ENCODE results near the gene PID1. TPM values are rescaled to one million over a fixed set of nuclear protein-coding genes. Genes with fewer than 3 reads are reported as not detected.

The PID1 gene
- total RNA-seq, 4 donors from 2014 or later, result 33.1 to 48.6 (median 39.7) TPM

DNA sequence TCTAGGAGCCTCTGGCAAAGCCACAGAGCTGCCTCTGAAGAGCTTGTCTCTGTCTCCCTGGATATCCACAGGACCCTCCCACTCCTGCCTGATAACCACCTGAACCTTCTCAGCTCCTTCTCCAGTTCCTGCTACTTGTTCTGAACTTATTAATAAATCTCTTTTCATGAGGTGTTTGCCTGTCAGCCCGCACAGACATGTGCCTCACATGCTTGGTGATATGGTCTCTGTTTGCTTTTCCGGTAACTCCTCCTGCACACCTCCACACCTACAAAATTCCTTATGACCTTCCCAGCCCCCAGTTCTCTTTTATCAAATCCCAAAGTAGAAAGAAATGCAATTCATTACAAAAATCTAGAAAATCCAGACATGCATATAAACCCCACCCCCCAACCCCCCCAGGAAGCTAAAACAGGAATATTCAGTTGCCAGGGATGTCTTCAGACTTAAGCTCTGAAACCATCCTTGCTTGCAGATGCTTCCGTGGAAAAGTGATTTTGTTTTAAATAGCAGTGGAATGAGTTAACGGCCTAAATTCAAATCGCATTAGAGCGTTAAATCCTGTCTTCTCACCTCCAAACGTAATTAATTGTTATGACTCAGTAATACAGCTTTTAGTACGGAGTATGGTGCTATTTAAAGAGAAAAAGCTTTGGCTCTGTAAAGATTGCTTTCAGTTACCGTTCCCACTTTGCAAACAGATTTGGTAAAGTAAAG is 2.1 kb upstream of the PID1 start:
- DNase-seq (ENCODE audit: low spot score in 2 of 2), result no peak
- Histone ChIP-seq H3K27ac (no peak overlapping the region), H3K27me3 (peaks cover 0 to 4% of the 10 kb centered on the region in 2 donors), H3K36me3 (no peaks in the 10 kb centered on the region), H3K4me1 (peaks cover 0 to 20% (median 0%) of the 10 kb centered on the region in 4 donors), H3K4me3 (peak overlapping the region in 3 of 4 donors; percentile 9 to 25 (median 23)), H3K9me3 (no peaks in the 10 kb centered on the region)
- TF ChIP-seq POLR2A (IDR thresholded peaks at IDR 0.05) (no peak), EP300 (IDR thresholded peaks at IDR 0.05) (no peak), CTCF (IDR thresholded peaks at IDR 0.05) (no peak)
- WGBS, 2 donors, result 26 to 29% methylated on average over 9 of the region's 9 CpGs

- Histone ChIP-seq H3K27me3 (peaks cover 0 to 4% of the 10 kb centered on the region in 2 donors), H3K4me1 (peaks cover 0 to 20% (median 0%) of the 10 kb centered on the region in 4 donors), H3K4me3 (peak overlapping the region in 3 of 4 donors; percentile 51 to 70 (median 60)), H3K9me3 (no peaks in the 10 kb centered on the region), H3K27ac (peak overlapping the region in 3 of 4 donors; percentile 4 to 88 (median 71)), H3K36me3 (no peaks in the 10 kb centered on the region)
- DNase-seq (ENCODE audit: low spot score in 2 of 2), result no peak
- WGBS, 2 donors, result 40 to 46% methylated on average over 6 of the region's 6 CpGs
- TF ChIP-seq EP300 (IDR thresholded peaks at IDR 0.05), result no peak
- TF ChIP-seq POLR2A (IDR thresholded peaks at IDR 0.05), result no peak
- TF ChIP-seq CTCF (IDR thresholded peaks at IDR 0.05), result no peak
Measured at GRCh38 chr2:229269941-229270340, 1.1 kb downstream of the PID1 start.

DNA sequence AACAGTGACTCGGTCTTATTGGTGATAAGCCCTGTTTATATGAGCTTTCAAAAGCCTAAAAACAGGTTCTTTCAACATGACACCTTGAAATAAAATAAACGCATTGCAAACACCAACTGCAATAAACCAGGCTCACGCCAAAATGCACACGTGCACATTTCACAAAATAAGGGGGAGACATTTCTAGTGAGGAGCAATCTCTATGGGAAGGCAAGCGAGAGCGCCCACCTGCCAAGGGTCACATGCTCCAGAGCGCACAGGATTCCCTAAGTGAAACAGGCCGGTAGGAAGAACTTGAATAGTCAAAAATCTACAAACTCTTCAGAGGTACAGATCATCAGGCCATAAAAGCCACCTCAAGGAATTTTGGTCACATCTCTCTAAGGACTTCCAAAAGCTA is 1.9 kb downstream of the PID1 start:
- Histone ChIP-seq H3K36me3 (no peaks in the 10 kb centered on the region), H3K4me3 (peak overlapping the region; percentile 24 to 70 (median 56)), H3K4me1 (peaks cover 0 to 20% (median 0%) of the 10 kb centered on the region in 4 donors), H3K27me3 (peaks cover 0 to 4% of the 10 kb centered on the region in 2 donors), H3K9me3 (no peaks in the 10 kb centered on the region), H3K27ac (peak overlapping the region in 2 of 4 donors; percentile 71 to 88)
- 78 to 79% methylated on average over 8 of the region's 8 CpGs for WGBS, 2 donors
- no peak for DNase-seq (ENCODE audit: low spot score in 2 of 2)
- TF ChIP-seq CTCF (IDR thresholded peaks at IDR 0.05), result no peak
- TF ChIP-seq POLR2A (IDR thresholded peaks at IDR 0.05), result no peak
- no peak for TF ChIP-seq EP300 (IDR thresholded peaks at IDR 0.05)

- Histone ChIP-seq H3K4me3 (peak overlapping the region in 3 of 4 donors; percentile 5 to 70 (median 51)), H3K27me3 (peaks cover 0 to 4% of the 10 kb centered on the region in 2 donors), H3K9me3 (no peaks in the 10 kb centered on the region), H3K36me3 (no peaks in the 10 kb centered on the region), H3K4me1 (peaks cover 0 to 15% (median 0%) of the 10 kb centered on the region in 4 donors), H3K27ac (peak overlapping the region in 2 of 4 donors; percentile 71 to 88)
- 46 to 58% methylated on average over 4 of the region's 4 CpGs for WGBS, 2 donors
- TF ChIP-seq EP300 (IDR thresholded peaks at IDR 0.05) (no peak), CTCF (IDR thresholded peaks at IDR 0.05) (no peak), POLR2A (IDR thresholded peaks at IDR 0.05) (no peak)
- DNase-seq (ENCODE audit: low spot score in 2 of 2), result no peak
Measured at GRCh38 chr2:229268626-229269025, 2.5 kb downstream of the PID1 start.

DNA sequence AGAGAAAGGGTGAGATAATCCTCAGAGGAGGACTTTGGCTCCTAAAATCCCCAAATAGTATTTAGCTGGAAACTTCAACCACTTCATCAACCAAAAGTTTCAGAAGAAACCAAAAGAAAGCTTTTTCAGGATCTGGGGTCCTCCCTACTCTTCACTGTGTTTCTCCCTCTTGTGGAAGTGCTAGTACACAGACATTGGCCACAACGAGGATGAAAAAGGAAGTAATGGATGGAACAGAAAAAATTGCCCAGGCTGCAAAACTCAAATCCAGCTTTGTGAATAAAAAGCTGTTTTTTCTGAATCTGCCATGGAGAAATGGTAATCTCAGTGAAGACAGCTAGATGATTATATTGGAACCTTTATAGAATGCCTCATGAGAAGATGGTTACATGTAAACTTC is 4.0 kb downstream of the PID1 start:
- H3K9me3 ChIP-seq, result no peaks in the 10 kb centered on the region
- H3K4me3 ChIP-seq, result no peak overlapping the region
- TF ChIP-seq POLR2A (IDR thresholded peaks at IDR 0.05) (no peak), CTCF (IDR thresholded peaks at IDR 0.05) (peak in 1 of 5 experiments; percentile 23)
- WGBS, 2 donors, result 35 to 47% methylated on average over 1 of the region's 1 CpG
- no peaks in the 10 kb centered on the region for H3K36me3 ChIP-seq
- peak overlapping the region in 2 of 4 donors; percentile 18 to 60 for H3K27ac ChIP-seq
- H3K27me3 ChIP-seq, result peaks cover 0 to 4% of the 10 kb centered on the region in 2 donors
- H3K4me1 ChIP-seq, result peaks cover 0 to 8% (median 0%) of the 10 kb centered on the region in 4 donors
- DNase-seq (ENCODE audit: low spot score in 2 of 2), result no peak
